ENCODE measurements around the gene C16orf92. TPM values are rescaled to one million over a fixed set of nuclear protein-coding genes. Genes with fewer than 3 reads are reported as not detected.
A peak's percentile ranks its signal among the peaks of the same experiment; 100 is the strongest.

Gene C16orf92
- total and polyA plus RNA-seq, 2 of the 13 experiments (the other 11 are each of a cell fraction or from before 2014, with no cell fraction given), result not detected

DNA sequence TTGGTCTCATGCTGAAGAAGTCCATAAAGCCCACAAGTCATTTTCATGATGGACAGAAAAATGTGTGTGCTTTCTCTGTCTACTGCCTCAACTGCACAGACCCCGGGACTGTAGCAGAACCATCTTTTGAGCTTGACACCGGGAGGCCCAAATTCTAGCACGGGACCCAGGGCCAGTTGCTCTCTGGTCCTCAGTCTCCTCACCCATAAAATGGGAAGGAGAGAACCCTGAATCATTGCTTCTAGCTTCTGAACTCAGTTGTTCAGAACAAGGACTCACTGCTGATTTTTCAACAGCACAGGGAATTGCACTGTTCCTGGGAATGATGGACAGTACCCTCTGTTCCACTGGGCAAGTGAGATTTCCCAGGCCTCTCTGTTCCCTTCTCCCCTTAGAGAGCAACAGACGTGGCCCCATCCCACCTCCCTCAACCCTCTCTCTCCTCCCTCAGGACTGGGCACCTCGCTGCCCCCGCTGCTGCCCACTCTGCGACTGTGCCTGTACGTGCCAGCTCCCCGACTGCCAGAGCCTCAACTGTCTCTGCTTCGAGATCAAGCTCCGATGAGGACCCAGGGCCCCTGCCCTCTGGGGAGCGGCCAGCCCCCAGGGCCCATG is 40.4 kb downstream of the C16orf92 start (continued):
- TF ChIP-seq MLXIP (CRISPR knock-in tag; IDR thresholded peaks at IDR 0.05; ENCODE audit: borderline replicate concordance) (no peak), GATAD2A (CRISPR knock-in tag; IDR thresholded peaks at IDR 0.05) (no peak), ATF3 (CRISPR knock-in tag; IDR thresholded peaks at IDR 0.05) (no peak), HDAC6 (IDR thresholded peaks at IDR 0.05; ENCODE audit: low read depth, low read length) (no peak), CERS6 (CRISPR knock-in tag; IDR thresholded peaks at IDR 0.05) (no peak), TBP (CRISPR knock-in tag; IDR thresholded peaks at IDR 0.05) (no peak), KDM3A (CRISPR knock-in tag; IDR thresholded peaks at IDR 0.05; ENCODE audit: low read depth) (no peak), ERF (CRISPR knock-in tag; IDR thresholded peaks at IDR 0.05) (peak; percentile 32; the same call in 1 of the 2 replicates), KAT8 (CRISPR knock-in tag; IDR thresholded peaks at IDR 0.05) (no peak), NONO (IDR thresholded peaks at IDR 0.05) (no peak), NONO (CRISPR knock-in tag; conservative IDR thresholded peaks at IDR 0.05) (no peak), TRIM24 (CRISPR knock-in tag; IDR thresholded peaks at IDR 0.05) (no peak), ZNF616 (CRISPR knock-in tag; IDR thresholded peaks at IDR 0.05; ENCODE audit: low read depth) (no peak), ZNF558 (CRISPR knock-in tag; IDR thresholded peaks at IDR 0.05; ENCODE audit: borderline replicate concordance) (no peak)
- TF ChIP-seq, protein P1, sequence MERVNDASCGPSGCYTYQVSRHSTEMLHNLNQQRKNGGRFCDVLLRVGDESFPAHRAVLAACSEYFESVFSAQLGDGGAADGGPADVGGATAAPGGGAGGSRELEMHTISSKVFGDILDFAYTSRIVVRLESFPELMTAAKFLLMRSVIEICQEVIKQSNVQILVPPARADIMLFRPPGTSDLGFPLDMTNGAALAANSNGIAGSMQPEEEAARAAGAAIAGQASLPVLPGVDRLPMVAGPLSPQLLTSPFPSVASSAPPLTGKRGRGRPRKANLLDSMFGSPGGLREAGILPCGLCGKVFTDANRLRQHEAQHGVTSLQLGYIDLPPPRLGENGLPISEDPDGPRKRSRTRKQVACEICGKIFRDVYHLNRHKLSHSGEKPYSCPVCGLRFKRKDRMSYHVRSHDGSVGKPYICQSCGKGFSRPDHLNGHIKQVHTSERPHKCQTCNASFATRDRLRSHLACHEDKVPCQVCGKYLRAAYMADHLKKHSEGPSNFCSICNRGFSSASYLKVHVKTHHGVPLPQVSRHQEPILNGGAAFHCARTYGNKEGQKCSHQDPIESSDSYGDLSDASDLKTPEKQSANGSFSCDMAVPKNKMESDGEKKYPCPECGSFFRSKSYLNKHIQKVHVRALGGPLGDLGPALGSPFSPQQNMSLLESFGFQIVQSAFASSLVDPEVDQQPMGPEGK (CRISPR knock-in tag; IDR thresholded peaks at IDR 0.05), result no peak
- TF ChIP-seq, protein P2, sequence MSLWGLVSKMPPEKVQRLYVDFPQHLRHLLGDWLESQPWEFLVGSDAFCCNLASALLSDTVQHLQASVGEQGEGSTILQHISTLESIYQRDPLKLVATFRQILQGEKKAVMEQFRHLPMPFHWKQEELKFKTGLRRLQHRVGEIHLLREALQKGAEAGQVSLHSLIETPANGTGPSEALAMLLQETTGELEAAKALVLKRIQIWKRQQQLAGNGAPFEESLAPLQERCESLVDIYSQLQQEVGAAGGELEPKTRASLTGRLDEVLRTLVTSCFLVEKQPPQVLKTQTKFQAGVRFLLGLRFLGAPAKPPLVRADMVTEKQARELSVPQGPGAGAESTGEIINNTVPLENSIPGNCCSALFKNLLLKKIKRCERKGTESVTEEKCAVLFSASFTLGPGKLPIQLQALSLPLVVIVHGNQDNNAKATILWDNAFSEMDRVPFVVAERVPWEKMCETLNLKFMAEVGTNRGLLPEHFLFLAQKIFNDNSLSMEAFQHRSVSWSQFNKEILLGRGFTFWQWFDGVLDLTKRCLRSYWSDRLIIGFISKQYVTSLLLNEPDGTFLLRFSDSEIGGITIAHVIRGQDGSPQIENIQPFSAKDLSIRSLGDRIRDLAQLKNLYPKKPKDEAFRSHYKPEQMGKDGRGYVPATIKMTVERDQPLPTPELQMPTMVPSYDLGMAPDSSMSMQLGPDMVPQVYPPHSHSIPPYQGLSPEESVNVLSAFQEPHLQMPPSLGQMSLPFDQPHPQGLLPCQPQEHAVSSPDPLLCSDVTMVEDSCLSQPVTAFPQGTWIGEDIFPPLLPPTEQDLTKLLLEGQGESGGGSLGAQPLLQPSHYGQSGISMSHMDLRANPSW (CRISPR knock-in tag; IDR thresholded peaks at IDR 0.05; ENCODE audit: borderline replicate concordance), result no peak
- TF ChIP-seq, protein P3, sequence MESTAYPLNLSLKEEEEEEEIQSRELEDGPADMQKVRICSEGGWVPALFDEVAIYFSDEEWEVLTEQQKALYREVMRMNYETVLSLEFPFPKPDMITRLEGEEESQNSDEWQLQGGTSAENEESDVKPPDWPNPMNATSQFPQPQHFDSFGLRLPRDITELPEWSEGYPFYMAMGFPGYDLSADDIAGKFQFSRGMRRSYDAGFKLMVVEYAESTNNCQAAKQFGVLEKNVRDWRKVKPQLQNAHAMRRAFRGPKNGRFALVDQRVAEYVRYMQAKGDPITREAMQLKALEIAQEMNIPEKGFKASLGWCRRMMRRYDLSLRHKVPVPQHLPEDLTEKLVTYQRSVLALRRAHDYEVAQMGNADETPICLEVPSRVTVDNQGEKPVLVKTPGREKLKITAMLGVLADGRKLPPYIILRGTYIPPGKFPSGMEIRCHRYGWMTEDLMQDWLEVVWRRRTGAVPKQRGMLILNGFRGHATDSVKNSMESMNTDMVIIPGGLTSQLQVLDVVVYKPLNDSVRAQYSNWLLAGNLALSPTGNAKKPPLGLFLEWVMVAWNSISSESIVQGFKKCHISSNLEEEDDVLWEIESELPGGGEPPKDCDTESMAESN (CRISPR knock-in tag; conservative IDR thresholded peaks at IDR 0.05), result no peak
- TF ChIP-seq, protein P4, sequence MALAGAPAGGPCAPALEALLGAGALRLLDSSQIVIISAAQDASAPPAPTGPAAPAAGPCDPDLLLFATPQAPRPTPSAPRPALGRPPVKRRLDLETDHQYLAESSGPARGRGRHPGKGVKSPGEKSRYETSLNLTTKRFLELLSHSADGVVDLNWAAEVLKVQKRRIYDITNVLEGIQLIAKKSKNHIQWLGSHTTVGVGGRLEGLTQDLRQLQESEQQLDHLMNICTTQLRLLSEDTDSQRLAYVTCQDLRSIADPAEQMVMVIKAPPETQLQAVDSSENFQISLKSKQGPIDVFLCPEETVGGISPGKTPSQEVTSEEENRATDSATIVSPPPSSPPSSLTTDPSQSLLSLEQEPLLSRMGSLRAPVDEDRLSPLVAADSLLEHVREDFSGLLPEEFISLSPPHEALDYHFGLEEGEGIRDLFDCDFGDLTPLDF (CRISPR knock-in tag; IDR thresholded peaks at IDR 0.05), result no peak
